ENCODE results near the gene PRDM16. TPM values are rescaled to one million over a fixed set of nuclear protein-coding genes. Genes with fewer than 3 reads are reported as not detected.

Gene PRDM16
- total and polyA plus RNA-seq, 8 donors, result 9.6 to 18.0 (median 14.7) TPM

- no peak for DNase-seq
- Histone ChIP-seq H3K4me1 (no peaks in the 10 kb centered on the region), H3K4me3 (no peak overlapping the region), H3K9me3 (peaks cover 0 to 2% of the 10 kb centered on the region in 2 donors), H3K36me3 (peaks cover 0 to 8% of the 10 kb centered on the region in 2 donors), H3K27ac (no peak overlapping the region), H3K27me3 (peaks cover 0 to 16% of the 10 kb centered on the region in 2 donors)
- no peak for TF ChIP-seq CTCF (IDR thresholded peaks at IDR 0.05)
- intact Hi-C loops (cut with DNase I), result no loop called here
- no peak for ATAC-seq
Observed at GRCh38 chr1:3485016-3485415, 416.0 kb downstream of the PRDM16 start.

Small RNA genes within 50 kb of the gene (microRNA-seq; reads per million reads assigned to microRNA genes)
- gene MIR4251, result 0 reads per million in 2 donors

Other genes starting within 250 kb of the PRDM16 start
- gene ACTRT2, start 47.7 kb upstream of the PRDM16 start, total RNA-seq, result not detected
- gene ACTRT2, start 47.7 kb upstream of the PRDM16 start, polyA plus RNA-seq (ENCODE audit: insufficient read length in 6 of 6), result not detected

All from left lung (tissue), 10 donors.